ENCODE data around the gene FAM9A.

The FAM9A gene
- 0 reads per million in 4 experiments for total RNA-seq

DNA sequence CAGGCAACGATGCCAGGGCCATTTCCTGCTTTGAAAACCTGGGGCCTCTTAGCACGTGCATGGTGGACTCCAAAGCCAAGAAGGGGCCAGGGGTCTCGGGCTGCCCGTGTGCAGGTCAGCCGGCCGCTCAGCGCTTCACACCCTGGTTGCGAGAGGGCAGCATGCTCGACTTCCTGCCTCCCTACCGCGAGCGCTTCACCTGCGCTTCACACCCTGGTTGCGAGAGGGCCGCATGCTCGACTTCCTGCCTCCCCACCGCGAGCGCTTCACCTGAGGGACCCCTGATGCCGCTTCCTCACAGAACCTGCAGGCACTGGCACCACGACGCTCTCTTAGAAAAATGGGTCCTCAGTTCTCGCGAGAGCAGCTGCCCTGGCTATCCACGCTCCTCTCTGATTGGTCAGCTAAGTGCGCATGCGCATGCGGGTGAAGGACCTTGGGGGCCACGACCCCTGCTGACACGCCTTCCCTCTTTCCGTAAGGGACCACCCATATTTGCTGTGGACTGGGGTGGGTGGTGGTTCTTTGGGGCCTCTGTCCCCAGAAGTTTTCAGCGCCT, at the start of gene FAM9A:
TSS of gene FAM9A (minus strand) at position 343 of the 559 bp plus-strand sequence. CDS start 1,212 bp downstream, outside the sequence.
- DNase-seq: no peak

DNA sequence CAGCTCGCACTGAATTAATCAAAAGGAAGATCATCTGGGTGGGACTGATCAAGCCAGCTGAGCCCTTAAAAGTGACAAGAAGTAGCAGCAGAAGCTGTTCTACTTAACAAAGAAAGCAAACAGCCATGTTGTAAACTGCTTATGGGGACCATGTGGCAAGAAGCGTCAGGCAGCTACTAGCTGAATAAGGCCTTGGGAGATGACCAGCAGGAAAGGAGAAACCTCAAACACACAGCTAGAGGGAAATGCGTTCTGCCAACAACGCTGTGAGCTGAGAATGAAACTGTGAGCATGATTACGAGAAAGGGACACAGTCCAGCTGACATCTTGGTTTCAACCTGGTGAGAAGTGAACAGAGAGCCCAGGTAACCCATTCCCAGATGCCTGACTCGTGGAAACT, 49.3 kb upstream of the FAM9A start:
- no peak for DNase-seq

DNA sequence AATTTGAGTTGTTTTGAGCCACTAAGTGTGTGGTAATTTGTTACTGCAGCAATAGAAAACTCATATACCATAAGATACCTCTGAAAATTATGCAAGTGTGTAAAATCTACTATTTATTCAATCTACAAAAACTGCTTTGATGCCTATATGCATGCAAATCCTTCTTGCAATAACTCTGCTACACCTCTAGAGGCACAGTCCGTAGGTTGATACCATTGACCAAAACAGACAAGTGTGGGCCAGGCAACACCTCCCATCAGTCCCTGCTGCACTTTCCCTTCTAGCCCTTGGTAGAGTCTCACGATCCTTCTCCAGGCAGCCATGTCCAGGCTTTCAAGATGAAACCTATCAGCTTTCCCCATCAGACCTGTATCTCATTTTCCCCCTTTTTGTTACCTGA, 48.8 kb upstream of the FAM9A start:
- DNase-seq: no peak

DNA sequence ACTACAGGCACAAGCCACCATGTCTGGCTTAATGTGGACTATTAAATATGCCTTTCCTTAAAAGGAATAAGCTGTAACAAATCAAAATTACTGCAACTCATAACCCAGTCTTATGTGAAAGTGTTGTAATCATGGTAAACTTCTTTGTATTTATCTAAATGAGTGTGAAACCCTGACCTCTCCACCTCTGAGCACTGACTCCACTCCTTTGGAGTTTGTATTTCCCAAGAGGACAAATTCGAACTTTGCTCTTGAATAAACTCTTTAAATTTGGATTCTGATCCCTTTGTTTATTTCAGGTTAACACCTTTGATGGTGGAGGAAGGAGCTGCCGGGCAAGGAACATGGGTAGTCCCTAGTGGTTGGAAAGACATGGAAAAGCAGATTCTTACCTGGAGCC, 48.3 kb upstream of the FAM9A start:
- DNase-seq: no peak

DNA sequence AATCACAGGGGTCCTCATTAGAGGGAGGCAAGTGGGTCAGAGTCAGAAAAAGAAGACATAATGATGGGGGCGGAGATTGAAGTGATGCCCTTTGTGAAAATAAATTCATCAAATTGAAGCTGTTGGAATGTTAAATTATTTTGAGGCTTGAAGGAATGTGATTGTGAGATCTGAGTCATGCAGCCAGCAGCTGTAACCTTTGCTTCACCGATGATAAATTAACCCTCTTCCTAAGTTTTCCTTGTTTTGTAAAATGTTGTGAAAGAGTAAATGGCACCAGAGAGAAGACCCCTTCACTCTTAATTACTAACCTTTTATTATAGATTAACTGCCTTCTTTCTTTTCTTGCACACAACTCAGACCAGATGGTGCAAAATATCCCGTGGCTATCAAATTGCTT, 47.7 kb upstream of the FAM9A start:
- DNase-seq: no peak

DNA sequence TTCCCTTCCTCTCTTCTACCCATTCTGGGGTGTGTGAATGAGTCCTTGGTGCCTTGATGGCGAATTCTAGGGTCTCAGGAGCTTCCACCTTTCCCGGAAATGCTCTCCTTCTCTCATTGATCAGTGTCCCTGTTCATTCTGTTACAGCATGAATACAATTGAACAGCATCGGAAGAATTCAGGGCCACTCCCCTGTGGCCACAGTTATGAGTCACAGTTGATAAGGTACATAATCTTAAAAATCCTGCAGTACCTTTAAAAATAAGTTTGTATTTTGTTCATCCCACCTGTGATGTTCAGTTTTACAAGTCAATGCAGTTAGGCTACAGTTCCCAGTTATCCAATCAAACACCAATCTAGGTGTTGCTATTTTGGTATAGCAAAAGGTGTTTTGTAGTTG, 47.3 kb upstream of the FAM9A start:
- no peak for DNase-seq

DNA sequence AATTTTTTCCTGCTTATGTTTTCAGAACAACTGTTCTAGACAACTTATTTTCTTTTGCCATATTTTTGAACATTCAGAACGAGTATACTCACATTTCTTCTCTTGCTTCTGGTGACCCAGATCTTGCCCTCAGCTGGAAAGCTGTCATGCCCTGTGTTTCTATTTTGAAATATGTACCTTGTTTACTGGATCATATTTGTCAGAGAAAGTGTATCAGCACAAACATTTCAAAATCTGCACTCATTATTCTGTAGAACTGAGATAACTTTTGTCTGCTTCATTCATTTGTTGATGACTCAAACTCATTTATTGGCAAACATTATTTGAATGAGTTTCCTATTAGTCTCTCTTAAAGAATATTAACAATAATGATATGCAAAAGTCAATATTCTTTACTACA, 46.2 kb upstream of the FAM9A start:
- DNase-seq: no peak

DNA sequence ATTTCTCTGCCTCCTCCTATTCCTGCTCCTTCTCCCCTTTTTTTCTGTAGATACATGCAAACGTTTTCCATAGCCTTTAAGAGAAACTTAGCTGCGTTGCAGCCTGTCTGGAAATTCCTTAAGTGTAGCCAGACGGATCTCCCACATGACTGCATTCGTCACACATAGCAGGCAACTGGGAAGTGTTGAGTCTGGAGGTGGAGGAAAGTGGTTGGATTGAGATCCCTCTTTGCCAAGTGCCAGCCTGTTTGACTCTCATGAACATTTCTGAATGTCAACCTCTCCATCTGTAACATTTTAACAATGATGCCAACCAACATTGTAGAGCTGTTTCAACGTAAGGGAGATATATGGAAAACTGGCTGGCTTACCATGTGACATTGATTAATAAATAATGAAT, 45.1 kb upstream of the FAM9A start:
- DNase-seq: no peak

DNA sequence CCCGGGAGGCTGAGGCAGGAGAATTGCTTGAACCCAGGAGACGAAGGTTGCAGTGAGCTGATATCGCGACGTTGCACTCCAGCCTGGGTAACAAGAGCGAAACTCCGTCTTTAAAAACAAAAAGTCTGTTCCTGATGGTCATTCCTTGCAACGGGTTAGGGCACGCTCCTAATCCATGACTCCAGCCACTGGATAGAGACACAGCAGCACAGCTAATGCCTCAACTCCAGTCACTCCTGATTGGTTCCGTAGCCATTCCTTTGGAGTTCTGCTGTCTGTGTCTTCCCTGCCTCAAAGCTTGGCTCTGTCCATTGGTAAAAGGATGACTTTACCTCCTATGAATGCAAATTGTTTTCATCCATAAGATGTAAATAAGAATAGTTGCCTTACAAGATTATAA, 44.3 kb upstream of the FAM9A start:
- DNase-seq: no peak

DNA sequence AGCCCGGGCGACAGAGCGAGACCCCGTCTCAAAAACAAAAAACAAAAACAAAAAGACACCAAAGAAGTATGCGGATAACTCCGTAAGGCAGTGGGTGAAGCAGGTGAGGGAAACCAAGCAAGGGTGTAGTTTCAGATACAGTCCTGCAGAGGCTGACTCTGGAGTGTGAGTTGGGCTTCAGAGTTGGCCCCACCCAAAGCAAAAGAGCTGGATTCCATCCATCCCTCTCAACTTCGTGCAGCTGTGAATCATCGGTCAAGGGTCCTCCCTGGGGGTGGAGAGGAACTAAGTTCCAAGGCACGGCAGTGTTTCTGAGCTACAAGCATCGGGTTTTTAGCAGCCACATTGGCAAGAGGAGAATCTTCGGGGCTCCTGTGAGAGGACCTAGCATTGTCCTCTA, 43.9 kb upstream of the FAM9A start:
- DNase-seq: no peak

DNA sequence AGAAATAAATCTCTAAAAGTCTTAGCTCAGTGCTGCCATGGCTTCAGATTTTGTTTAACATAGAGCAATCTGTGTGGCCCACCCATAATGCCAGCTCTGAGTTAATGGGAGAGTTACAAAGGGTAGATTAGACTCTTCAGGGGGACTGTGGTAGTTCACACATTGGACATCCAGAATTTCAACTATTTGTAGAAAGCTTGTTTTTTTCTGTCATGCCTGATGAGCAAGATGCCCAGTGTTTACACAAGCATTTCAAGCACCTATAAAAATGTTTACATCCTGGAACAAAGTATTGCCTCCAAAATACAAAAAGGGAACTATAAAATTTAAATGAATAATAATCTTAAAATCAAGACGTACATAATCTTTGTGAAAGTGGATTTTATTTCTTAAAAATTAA, 43.0 kb upstream of the FAM9A start:
- DNase-seq: no peak

DNA sequence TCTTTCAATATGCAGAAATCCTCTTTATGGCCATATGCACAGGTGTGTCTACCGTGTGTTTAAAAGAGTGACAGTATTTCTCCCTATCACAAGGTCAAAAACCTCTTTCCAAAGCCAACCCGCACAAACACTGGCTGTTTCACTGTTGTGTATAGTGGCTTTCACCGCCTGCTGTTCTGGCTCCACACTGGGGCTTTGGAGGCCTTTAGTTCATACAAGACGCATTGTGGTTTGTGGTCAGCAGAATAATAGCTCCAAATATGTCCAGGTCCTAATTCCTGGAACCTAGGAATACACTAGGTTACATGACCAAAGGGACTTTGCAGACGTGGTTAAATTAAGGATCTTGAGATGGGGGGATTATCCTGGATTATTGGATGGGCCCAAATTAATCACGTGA, 40.7 kb upstream of the FAM9A start:
- DNase-seq: no peak

DNA sequence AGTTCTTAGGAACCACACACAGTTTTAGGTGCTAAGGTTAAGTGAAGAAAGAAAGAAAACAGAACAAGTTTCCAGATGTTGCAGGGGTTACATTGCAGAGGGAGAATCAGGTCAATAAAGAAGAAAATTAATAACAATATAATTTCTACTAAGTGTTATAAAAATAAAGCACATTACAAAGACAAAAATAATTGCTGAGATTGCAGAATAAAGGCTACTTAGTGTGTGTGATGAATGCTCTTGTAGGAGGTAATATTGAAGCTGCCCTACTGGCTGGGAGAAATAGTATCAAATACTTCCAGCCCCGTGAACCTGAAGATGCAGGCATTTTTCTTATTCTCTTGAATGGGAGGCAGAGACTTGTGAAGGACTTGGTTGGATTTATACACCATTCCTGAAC, 33.2 kb upstream of the FAM9A start:
- DNase-seq: no peak

DNA sequence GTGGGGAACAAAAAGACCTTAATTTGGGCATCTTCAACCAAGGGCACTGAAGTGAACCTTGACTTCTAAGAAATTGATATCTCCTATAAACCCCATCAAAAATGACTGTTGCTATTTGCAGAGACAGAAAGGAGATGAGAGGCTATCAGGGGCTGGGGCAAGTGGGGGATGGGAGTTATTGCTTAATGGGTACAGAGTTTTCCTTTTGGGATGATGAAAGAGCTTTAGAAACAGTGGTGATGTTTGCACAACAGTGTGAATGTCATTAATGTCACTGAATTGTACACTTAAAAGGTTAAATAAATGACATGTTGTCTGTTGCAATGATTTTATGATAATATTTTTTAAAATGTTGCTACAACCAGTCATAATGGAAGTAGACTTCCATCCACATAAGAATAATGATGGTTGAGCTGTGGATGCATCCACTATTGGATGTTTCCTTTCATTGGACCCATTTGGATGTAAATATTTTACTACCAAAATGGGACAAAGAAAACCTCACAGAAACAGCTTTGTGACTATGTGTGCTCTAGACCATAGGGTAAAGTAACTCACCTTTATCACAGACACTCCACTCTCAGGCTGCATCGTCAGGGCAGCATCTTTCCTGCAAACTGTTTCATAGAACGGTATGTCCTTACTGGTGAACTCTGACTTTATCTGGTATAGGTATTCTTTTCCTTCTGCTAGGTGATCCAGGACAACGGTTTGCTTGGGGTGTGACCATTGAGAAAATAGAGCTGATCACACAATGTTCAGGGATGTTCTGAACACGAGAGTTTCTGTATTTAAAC, 31.6 kb upstream of the FAM9A start:
- DNase-seq: no peak

DNA sequence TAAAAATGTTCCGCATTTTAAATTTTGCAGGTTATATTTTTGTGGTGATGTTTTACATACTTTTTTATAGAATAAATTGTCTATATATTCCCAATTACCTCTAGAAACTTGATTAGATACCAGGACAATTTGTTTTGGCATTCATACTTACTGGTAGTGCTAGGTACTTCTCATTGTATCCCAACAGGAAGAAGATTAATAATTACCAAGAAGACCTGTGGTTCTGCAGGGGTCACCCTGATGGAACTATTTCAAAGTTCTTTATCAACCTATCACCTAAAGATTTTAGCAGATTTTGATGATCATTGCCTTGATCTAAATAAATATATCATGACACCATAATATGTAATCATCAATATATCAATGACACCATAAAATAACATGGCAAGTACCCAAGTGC, 22.5 kb upstream of the FAM9A start:
- no peak for DNase-seq

DNA sequence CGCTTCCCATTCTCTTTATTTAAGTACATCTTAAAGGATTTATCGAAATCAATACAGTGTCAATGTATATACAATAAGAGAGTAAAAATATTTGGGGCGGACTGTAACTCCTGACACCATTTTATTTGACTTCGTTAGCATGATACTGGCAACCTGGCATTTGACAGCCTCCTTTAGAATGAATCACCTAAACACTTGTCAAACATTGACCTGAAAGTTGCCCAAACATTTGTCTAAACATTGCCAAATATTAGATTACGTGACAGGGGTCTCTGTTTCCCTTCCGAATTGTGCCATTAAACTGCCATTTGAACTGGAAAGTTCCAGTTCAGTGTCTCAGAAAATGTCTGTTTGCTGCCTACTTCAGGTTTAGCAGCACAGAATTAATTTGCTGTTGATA, 20.8 kb upstream of the FAM9A start:
- DNase-seq: no peak

DNA sequence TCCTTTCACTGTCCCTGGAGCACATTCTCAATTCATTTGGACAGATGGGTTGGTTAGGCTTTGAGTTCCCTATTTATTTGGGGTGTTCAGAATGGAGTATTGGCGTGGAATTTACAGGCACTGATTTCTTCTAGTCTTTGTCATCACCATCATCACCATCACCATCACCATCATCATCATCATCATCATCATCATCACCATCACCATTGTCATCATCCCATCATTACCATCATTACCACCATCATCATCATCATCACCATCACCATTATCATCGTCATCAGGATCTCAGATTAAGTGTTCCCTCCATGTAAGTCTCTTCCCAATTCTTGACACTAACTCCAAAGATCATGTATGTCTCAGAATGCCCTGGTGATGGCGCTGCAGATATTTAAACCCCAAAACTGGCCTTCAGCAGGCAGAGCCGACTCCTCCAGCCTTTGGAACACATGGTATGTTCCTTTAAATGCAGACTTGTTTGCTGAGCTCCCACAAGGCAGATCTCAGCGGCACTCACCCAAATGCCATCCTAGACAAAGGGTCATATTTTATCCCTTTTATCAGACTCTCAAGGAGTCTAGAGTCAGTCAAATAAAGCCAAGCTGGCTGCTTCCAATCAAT, 19.8 kb upstream of the FAM9A start:
- no peak for DNase-seq

DNA sequence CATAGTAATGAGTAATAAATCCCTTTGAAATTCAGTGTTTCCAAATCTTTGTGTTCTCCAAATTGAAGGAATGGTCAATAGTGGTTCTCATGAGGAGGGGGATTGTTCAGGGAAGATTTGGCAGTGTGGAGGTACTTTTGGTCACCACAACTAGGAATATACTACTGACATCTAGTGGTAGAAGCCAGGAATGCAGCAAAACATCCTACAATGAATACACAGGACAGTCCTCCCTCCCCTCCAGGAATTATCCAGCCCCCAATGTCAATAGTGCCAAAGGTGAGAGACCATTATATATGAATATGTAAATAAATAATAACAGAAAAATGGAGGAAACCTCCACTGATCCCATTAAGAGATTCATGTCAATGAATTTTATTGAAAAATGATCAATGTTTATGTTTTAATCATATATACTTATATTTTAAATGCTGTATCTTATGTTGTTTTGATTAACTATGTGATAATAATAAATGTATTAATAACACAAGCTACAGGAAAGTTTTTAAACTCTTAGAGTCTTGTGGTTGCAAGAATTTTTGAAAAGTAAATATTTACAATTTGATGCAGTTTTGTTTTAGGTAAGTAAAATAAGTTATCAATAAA, 14.4 kb upstream of the FAM9A start:
- DNase-seq: no peak

DNA sequence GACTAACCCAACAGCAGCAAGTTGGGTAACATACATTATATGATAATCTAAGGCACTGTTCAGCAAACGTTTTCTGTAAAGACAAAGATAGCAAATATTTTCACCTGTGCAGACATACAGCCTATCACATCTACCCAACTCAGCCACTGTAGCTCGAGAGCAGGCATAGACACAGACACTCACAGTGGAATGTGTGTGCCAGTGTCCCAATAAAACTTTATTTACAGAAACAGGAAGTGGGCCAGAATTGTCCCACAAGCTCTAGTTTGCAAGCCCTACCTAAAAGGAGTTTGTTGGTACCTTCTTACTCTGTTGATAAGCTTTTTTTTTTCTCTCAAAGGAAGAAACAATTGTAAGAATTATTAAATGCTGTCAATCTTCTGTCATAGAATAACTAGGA, 11.9 kb upstream of the FAM9A start:
- no peak for DNase-seq

DNA sequence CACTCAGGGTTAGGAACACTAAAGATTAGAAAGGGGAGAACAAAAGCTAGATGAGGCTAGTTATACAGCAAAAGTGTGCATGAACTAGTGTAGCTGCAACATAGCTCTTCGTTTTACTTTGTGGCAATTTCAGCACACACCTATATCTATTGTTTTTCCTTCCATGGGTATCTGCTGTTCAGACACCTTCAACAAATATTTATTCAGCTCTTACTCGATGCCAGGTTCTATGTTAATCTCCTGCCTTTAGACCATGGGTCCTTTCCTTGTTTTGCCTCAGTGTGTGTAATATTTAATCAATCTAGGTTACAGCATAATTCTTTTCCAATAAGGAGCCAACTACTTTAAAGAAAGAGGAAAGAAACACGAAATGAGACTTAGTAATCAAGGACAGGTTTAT, 10.4 kb upstream of the FAM9A start:
- DNase-seq: no peak

DNA sequence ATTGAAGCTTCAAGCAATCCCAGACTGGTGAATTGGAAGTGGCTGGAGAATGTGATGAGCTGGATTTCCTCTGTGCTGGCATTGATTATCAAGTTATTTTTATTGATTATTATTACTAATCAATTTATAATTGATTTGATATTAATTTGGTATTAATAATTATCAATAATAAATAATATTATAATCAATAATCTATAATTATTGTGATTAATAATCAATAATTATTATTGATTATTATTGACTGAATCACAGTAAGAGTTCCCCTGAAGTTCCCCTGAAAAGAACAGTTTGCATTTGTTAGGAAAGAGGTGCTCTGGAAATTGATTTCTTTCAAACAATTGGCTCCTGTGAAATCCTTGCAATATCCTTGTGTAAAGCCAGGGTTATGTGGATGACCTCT, 7.5 kb upstream of the FAM9A start:
- DNase-seq: no peak

DNA sequence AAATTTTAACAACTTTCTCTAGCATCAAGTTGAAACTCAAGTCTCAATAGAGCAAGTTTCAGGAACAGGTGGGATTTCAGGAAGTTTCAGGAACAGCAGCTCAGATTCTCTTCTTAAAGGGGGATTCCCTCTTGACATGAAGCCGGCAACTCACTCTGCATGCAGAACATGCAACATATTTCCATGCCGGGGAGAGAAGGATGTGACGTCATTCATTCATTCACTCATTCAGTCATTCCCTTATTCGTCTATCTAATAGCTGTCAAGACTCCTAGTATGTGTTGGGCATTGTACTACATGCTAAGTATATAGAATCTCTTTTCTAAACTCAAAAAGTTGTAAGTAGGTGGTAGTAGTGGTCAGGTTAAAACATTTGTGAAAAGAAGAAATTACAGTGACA, 4.8 kb upstream of the FAM9A start:
- no peak for DNase-seq

DNA sequence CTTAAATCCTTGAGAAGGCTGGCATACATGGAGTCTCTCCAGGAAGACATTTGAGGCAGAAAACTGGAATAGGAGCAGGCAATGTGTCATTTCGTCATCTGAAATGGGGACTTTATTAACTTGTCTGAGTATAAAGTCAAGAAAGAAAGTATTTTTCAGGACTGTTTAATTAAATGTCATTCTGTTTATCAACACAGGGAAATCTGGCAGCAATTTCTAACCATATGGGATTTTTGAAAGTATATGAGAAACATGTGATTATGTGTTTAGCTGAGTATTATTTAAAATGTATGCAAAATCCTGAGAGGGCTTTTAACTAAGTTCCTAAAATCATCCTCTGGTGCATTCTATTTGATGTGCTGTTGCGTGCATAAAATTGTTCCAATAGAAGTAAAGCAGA, 3.9 kb upstream of the FAM9A start:
- no peak for DNase-seq

DNA sequence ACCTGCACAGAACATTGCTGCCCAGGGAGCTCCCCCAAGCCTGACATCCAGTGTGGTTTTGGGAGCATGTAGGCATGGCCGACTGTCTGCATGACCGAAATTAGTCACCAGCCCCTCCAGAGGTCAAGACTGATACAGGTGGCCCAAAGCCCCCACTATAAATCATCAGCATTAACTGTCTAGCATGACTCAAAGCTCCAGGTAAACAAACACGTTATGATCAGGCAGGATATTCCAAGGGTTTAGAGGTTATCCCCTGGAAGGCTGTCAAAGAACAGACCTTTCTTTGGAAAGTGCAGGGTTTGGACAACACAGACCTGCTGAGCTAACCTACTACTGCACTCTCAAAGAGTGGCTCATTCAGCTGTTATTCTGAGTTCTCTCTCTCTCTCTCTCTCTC, 2.1 kb upstream of the FAM9A start:
- DNase-seq: no peak

All from effector CD8-positive, alpha-beta T cell (primary cell).